Duodenal mucosa (tissue), 2 donors: ENCODE data around the gene SHISA4.

ENCODE experiments used
- H3K27ac ChIP-seq: one replicate; pipeline ENCODE4 v1.7.0; 2013; ENCODE audit warnings: low read depth, low read length
- H3K27me3 ChIP-seq, 2 donors: one replicate each; pipeline ENCODE4 v1.7.0; 2013; ENCODE audit warnings: low read length in 2 of 2, control low read depth in 1 of 2; ENCODE audit not compliant: insufficient read depth in 2 of 2, control insufficient read depth in 1 of 2
- H3K36me3 ChIP-seq, 2 donors: one replicate each; pipeline ENCODE4 v1.7.0; 2013; ENCODE audit warnings: low read length in 2 of 2, control low read depth in 1 of 2; ENCODE audit not compliant: insufficient read depth in 2 of 2, control insufficient read depth in 1 of 2
- H3K4me1 ChIP-seq, 2 donors: one replicate each; pipeline ENCODE4 v1.7.0; 2013; ENCODE audit warnings: low read length in 2 of 2, control low read depth in 1 of 2; ENCODE audit not compliant: insufficient read depth in 2 of 2, control insufficient read depth in 1 of 2
- H3K4me3 ChIP-seq, 2 donors: one replicate each; pipeline ENCODE4 v1.7.0; 2013; ENCODE audit warnings: low read length in 2 of 2, low read depth in 1 of 2
- H3K9ac ChIP-seq, 2 donors: one replicate each; pipeline ENCODE4 v1.7.0; 2013; ENCODE audit warnings: low read length in 2 of 2, low read depth in 1 of 2
- H3K9me3 ChIP-seq, 2 donors: one replicate each; pipeline ENCODE4 v1.7.0; 2013; ENCODE audit warnings: low read length in 2 of 2, control low read depth in 1 of 2; ENCODE audit not compliant: control insufficient read depth in 1 of 2

SHISA4 gene

GRCh38 chr1:201941420-201942128, 52.9 kb downstream of the SHISA4 start:
- Histone ChIP-seq H3K9ac (no peak overlapping the region), H3K27ac (no peak overlapping the region), H3K9me3 (no peaks in the 10 kb centered on the region)

GRCh38 chr1:201942129-201942495, 53.4 kb downstream of the SHISA4 start:
- H3K27ac ChIP-seq: no peak overlapping the region
- H3K36me3 ChIP-seq: no peaks in the 10 kb centered on the region
- H3K27me3 ChIP-seq: peaks cover 29 to 36% of the 10 kb centered on the region in 2 donors
- no peaks in the 10 kb centered on the region for H3K9me3 ChIP-seq
- H3K4me1 ChIP-seq: peaks cover 3% of the 10 kb centered on the region in 2 donors
- no peak overlapping the region for H3K4me3 ChIP-seq
- no peak overlapping the region for H3K9ac ChIP-seq

More at GRCh38 chr1:201941420-201942128, 52.9 kb downstream of the SHISA4 start:
- peaks cover 24 to 31% of the 10 kb centered on the region in 2 donors for H3K27me3 ChIP-seq
- H3K4me3 ChIP-seq: no peak overlapping the region
- no peaks in the 10 kb centered on the region for H3K36me3 ChIP-seq
- H3K4me1 ChIP-seq: peaks cover under 1 to 3% of the 10 kb centered on the region in 2 donors
